Stimulated activated CD8-positive, alpha-beta memory T cell treated with anti-CD3 and anti-CD28 coated beads, Interleukin-4, amount 100 ng/mL, for 4 hours (primary cell): Measurements from ENCODE around the gene VPS51.

Experiments used
- DNase-seq, 2 donors: peaks; one replicate each; pipeline ENCODE4 v3.0.0-alpha.2; 2020; ENCODE audit warnings: low read depth in 2 of 2, low spot score in 1 of 2

Gene VPS51

GRCh38 chr11:65071907-65072630 is 23.9 kb upstream of the VPS51 start:
- DNase-seq = no peak

GRCh38 chr11:65072631-65072966 is 23.4 kb upstream of the VPS51 start:
- no peak for DNase-seq

- DNase-seq = no peak
Observed at GRCh38 chr11:65077451-65077850, 18.6 kb upstream of the VPS51 start.

GRCh38 chr11:65078151-65078550 is 17.9 kb upstream of the VPS51 start:
- peak; percentile 34 to 49 for DNase-seq

GRCh38 chr11:65078786-65079342 is 17.1 kb upstream of the VPS51 start:
- DNase-seq = no peak

- DNase-seq = no peak
Observed at GRCh38 chr11:65083134-65083833, 12.7 kb upstream of the VPS51 start.

GRCh38 chr11:65083834-65084597 is 12.0 kb upstream of the VPS51 start, which contains the start of the genes CDCA5 and ZFPL1:
CDCA5 (minus strand) TSS chr11:65084040; CDS start chr11:65083978, 62 bp downstream.
ZFPL1 (plus strand) TSS chr11:65084222; CDS start chr11:65084699, 477 bp downstream.
- peak; percentile 93 to 96 for DNase-seq

- DNase-seq = no peak
Observed at GRCh38 chr11:65084598-65085375, 11.2 kb upstream of the VPS51 start.

- DNase-seq = no peak
Observed at GRCh38 chr11:65085446-65085845, 10.6 kb upstream of the VPS51 start.

GRCh38 chr11:65086809-65087208 is 9.2 kb upstream of the VPS51 start:
- DNase-seq = no peak

GRCh38 chr11:65087216-65087615 is 8.8 kb upstream of the VPS51 start:
- no peak for DNase-seq

- no peak for DNase-seq
Observed at GRCh38 chr11:65087827-65088226, 8.2 kb upstream of the VPS51 start.

- DNase-seq = no peak
Observed at GRCh38 chr11:65089621-65090020, 6.4 kb upstream of the VPS51 start.

GRCh38 chr11:65090628-65091027 is 5.4 kb upstream of the VPS51 start:
- DNase-seq = no peak

GRCh38 chr11:65095427-65095826 is 587 bp upstream of the VPS51 start:
- DNase-seq = no peak

- DNase-seq = no peak
Observed at GRCh38 chr11:65096926-65097325, 912 bp downstream of the VPS51 start.

- no peak for DNase-seq
Observed at GRCh38 chr11:65100674-65101350, 4.8 kb downstream of the VPS51 start.

- no peak for DNase-seq
Observed at GRCh38 chr11:65102142-65103095, 6.4 kb downstream of the VPS51 start.

GRCh38 chr11:65103476-65103875 is 7.5 kb downstream of the VPS51 start:
- DNase-seq = no peak
